Small intestine (tissue), 7 donors: Measurements from ENCODE around the gene SPHK1. TPM values are rescaled to one million over a fixed set of nuclear protein-coding genes. Genes with fewer than 3 reads are reported as not detected.
A peak's percentile ranks its signal among the peaks of the same experiment; 100 is the strongest.

ENCODE experiments used
- DNase-seq, 2 donors: peaks; one replicate each; pipeline versions ENCODE4 v3.0.0 to v3.0.0-alpha.2; 2013
- FAIRE-seq: peaks from 2 replicates; lab custom pipeline; 2012; peaks lifted over from hg19 to GRCh38; lab: Jason Lieb, UNC
- H3K27ac ChIP-seq, 3 donors: one replicate each; pipeline ENCODE4 v1.5.1; 2013; ENCODE audit warnings: low read length in 2 of 3, mild to moderate bottlenecking in 2 of 3, control low read depth in 1 of 3, inconsistent platforms in 1 of 3, low read depth in 1 of 3, moderate library complexity in 1 of 3
- H3K27me3 ChIP-seq, 3 donors: one replicate each; pipeline ENCODE4 v1.6.1; 2013; ENCODE audit warnings: low read length in 3 of 3, inconsistent platforms in 1 of 3; ENCODE audit not compliant: control insufficient read depth in 3 of 3, insufficient read depth in 3 of 3
- H3K36me3 ChIP-seq, 3 donors: one replicate each; pipeline ENCODE4 v1.6.1; 2013; ENCODE audit warnings: low read length in 3 of 3, inconsistent platforms in 1 of 3, low read depth in 1 of 3, mild to moderate bottlenecking in 1 of 3, moderate library complexity in 1 of 3; ENCODE audit not compliant: control insufficient read depth in 3 of 3, insufficient read depth in 2 of 3
- H3K4me1 ChIP-seq, 3 donors: one replicate each; pipeline ENCODE4 v1.6.1; 2013; ENCODE audit warnings: low read length in 2 of 3, inconsistent platforms in 1 of 3, low read depth in 1 of 3, mild to moderate bottlenecking in 1 of 3, moderate library complexity in 1 of 3; ENCODE audit not compliant: control insufficient read depth in 3 of 3, insufficient read depth in 2 of 3
- H3K4me3 ChIP-seq, 3 donors: one replicate each; pipeline ENCODE4 v1.5.1; 2013; ENCODE audit warnings: low read length in 3 of 3, control low read depth in 1 of 3, inconsistent platforms in 1 of 3, low read depth in 1 of 3, mild to moderate bottlenecking in 1 of 3, moderate library complexity in 1 of 3
- H3K9me3 ChIP-seq, 2 donors: one replicate each; pipeline ENCODE4 v1.6.1; 2013; ENCODE audit warnings: low read depth in 1 of 2, low read length in 1 of 2; ENCODE audit not compliant: control insufficient read depth in 2 of 2, insufficient read depth in 1 of 2
- WGBS, 3 donors: extraction: QIAGEN DNeasy Blood & Tissue Kit; methylation state at CpG; one replicate each; pipeline ENCODE4 v1.1.7; 2013; 5-methylcytosine and 5-hydroxymethylcytosine counted together
- polyA plus RNA-seq, 4 donors: library from polyadenylated mRNA; stranded (reverse) in 3 of 4; unstranded in 1 of 4; fragments of 200-250 nt in 3 of 4; fragments of 120-200 nt in 1 of 4; gene quantifications; one replicate each; pipeline versions ENCODE4 v1.2.1 to v1.2.3, GENCODE V29; 2013
- donor health status: healthy with polysubstance abuse.
- donor health status: control.
- donor health status: control.
- donor health status: Bipolar disorder and iron deficiency.
- donor health status: healthy.

Gene SPHK1
- polyA plus RNA-seq, 4 donors = 1.0 to 12.7 (median 11.1) TPM

GRCh38 chr17:76404976-76405563, 20.7 kb downstream of the SPHK1 start:
- H3K4me1 ChIP-seq = no peaks in the 10 kb centered on the region
- no peaks in the 10 kb centered on the region for H3K9me3 ChIP-seq
- FAIRE-seq (no peak), DNase-seq (no peak)
- peaks cover 5 to 76% (median 10%) of the 10 kb centered on the region in 3 donors for H3K36me3 ChIP-seq
- WGBS, 3 donors = 87 to 92% (median 91%) methylated on average over 25 of the region's 25 CpGs
- no peak overlapping the region for H3K4me3 ChIP-seq
- H3K27ac ChIP-seq = no peak overlapping the region
- H3K27me3 ChIP-seq = no peaks in the 10 kb centered on the region

GRCh38 chr17:76405607-76405966, 21.2 kb downstream of the SPHK1 start:
- Histone ChIP-seq H3K4me3 (no peak overlapping the region), H3K4me1 (no peaks in the 10 kb centered on the region), H3K27me3 (no peaks in the 10 kb centered on the region), H3K36me3 (peaks cover 3 to 76% (median 7%) of the 10 kb centered on the region in 3 donors), H3K27ac (no peak overlapping the region), H3K9me3 (no peaks in the 10 kb centered on the region)
- WGBS, 3 donors = 81 to 92% (median 91%) methylated on average over 9 of the region's 9 CpGs
- DNase-seq (no peak), FAIRE-seq (no peak)

GRCh38 chr17:76405967-76406647, 21.7 kb downstream of the SPHK1 start:
- FAIRE-seq = no peak
- H3K36me3 ChIP-seq = peaks cover 5 to 74% (median 6%) of the 10 kb centered on the region in 3 donors
- WGBS, 3 donors = 70 to 76% (median 74%) methylated on average over 16 of the region's 16 CpGs

GRCh38 chr17:76407509-76407908, 23.1 kb downstream of the SPHK1 start:
- FAIRE-seq (no peak), DNase-seq (no peak)
- 84 to 93% (median 88%) methylated on average over 4 of the region's 4 CpGs for whole genome bisulfite sequencing, 3 donors

More at GRCh38 chr17:76405967-76406647, 21.7 kb downstream of the SPHK1 start:
- H3K27ac ChIP-seq = no peak overlapping the region
- no peaks in the 10 kb centered on the region for H3K9me3 ChIP-seq
- no peak for DNase-seq
- no peaks in the 10 kb centered on the region for H3K4me1 ChIP-seq
- no peaks in the 10 kb centered on the region for H3K27me3 ChIP-seq
- H3K4me3 ChIP-seq = no peak overlapping the region

GRCh38 chr17:76408037-76408849, 23.8 kb downstream of the SPHK1 start:
- no peaks in the 10 kb centered on the region for H3K4me1 ChIP-seq
- WGBS, 3 donors = 72 to 75% (median 74%) methylated on average over 12 of the region's 12 CpGs
- H3K27ac ChIP-seq = no peak overlapping the region
- H3K36me3 ChIP-seq = peaks cover 0 to 72% (median 8%) of the 10 kb centered on the region in 3 donors
- H3K9me3 ChIP-seq = no peaks in the 10 kb centered on the region
- no peak overlapping the region for H3K4me3 ChIP-seq
- FAIRE-seq (no peak), DNase-seq (peak; percentile 67 to 72)
- H3K27me3 ChIP-seq = no peaks in the 10 kb centered on the region

More at GRCh38 chr17:76407509-76407908, 23.1 kb downstream of the SPHK1 start:
- Histone ChIP-seq H3K36me3 (peaks cover 1 to 74% (median 8%) of the 10 kb centered on the region in 3 donors), H3K9me3 (no peaks in the 10 kb centered on the region), H3K4me1 (no peaks in the 10 kb centered on the region), H3K27ac (no peak overlapping the region), H3K27me3 (no peaks in the 10 kb centered on the region), H3K4me3 (no peak overlapping the region)

- Histone ChIP-seq H3K4me1 (peaks cover 0 to 6% (median 0%) of the 10 kb centered on the region in 3 donors), H3K36me3 (peaks cover 0 to 70% (median 5%) of the 10 kb centered on the region in 3 donors), H3K27me3 (no peaks in the 10 kb centered on the region), H3K9me3 (no peaks in the 10 kb centered on the region), H3K27ac (no peak overlapping the region), H3K4me3 (no peak overlapping the region)
- DNase-seq (no peak), FAIRE-seq (no peak)
- 94% methylated on average over 15 of the region's 15 CpGs for WGBS, 3 donors
Observed at GRCh38 chr17:76410328-76410965, 26.0 kb downstream of the SPHK1 start.

- FAIRE-seq (no peak), DNase-seq (no peak)
- Histone ChIP-seq H3K4me1 (peaks cover 0 to 6% (median 0%) of the 10 kb centered on the region in 3 donors), H3K27me3 (no peaks in the 10 kb centered on the region), H3K36me3 (peaks cover 0 to 63% (median 5%) of the 10 kb centered on the region in 3 donors), H3K4me3 (no peak overlapping the region), H3K9me3 (no peaks in the 10 kb centered on the region), H3K27ac (no peak overlapping the region)
- WGBS, 3 donors = 91 to 99% (median 96%) methylated on average over 5 of the region's 5 CpGs
Observed at GRCh38 chr17:76411247-76411646, 26.8 kb downstream of the SPHK1 start.
